H9 (cell line): ENCODE measurements around the gene ISG15. TPM values are rescaled to one million over a fixed set of nuclear protein-coding genes. Genes with fewer than 3 reads are reported as not detected.

Experiments
- DNase-seq: peaks from one replicate; pipeline ENCODE4 v3.0.0-alpha.2; 2017
- H2AFZ ChIP-seq: one replicate; pipeline ENCODE4 v1.6.1; 2013; ENCODE audit warnings: mild to moderate bottlenecking, low read length, control low read depth, moderate library complexity
- H2AK5ac ChIP-seq: 2 replicates; pipeline ENCODE4 v1.6.1; 2013; ENCODE audit warnings: low read length, control low read depth, mixed read lengths; ENCODE audit not compliant: insufficient read length
- H2BK120ac ChIP-seq: one replicate; pipeline ENCODE4 v1.6.1; 2013; ENCODE audit warnings: low read depth, mild to moderate bottlenecking, low read length, control low read depth, inconsistent platforms; ENCODE audit not compliant: poor library complexity, severe bottlenecking
- H2BK12ac ChIP-seq: 2 replicates; pipeline ENCODE4 v1.6.1; 2013; ENCODE audit warnings: low read length, control low read depth, mixed read lengths, low read depth; ENCODE audit not compliant: insufficient read length
- H2BK15ac ChIP-seq: 2 replicates; pipeline ENCODE4 v1.6.1; 2013; ENCODE audit warnings: low read depth, low read length, control low read depth
- H2BK20ac ChIP-seq: one replicate; pipeline ENCODE4 v1.6.1; 2013; ENCODE audit warnings: low read depth, mild to moderate bottlenecking, low read length, control low read depth, inconsistent platforms; ENCODE audit not compliant: poor library complexity, severe bottlenecking
- H2BK5ac ChIP-seq: 2 replicates; pipeline ENCODE4 v1.6.1; 2013; ENCODE audit warnings: low read length, control low read depth, mixed read lengths; ENCODE audit not compliant: insufficient read length
- H3K14ac ChIP-seq: 2 replicates; pipeline ENCODE4 v1.6.1; 2013; ENCODE audit warnings: low read length, control low read depth; ENCODE audit not compliant: insufficient read depth
- H3K18ac ChIP-seq: 2 replicates; pipeline ENCODE4 v1.6.1; 2013; ENCODE audit warnings: low read depth, mild to moderate bottlenecking, mixed read lengths, low read length, control low read depth; ENCODE audit not compliant: insufficient read length
- H3K23ac ChIP-seq: 2 replicates; pipeline ENCODE4 v1.6.1; 2013; ENCODE audit warnings: low read length, control low read depth, mixed read lengths, low read depth; ENCODE audit not compliant: insufficient read length
- H3K23me2 ChIP-seq: 2 replicates; pipeline ENCODE4 v1.6.1; 2013; ENCODE audit warnings: low read depth, mild to moderate bottlenecking, mixed read lengths, low read length, control low read depth; ENCODE audit not compliant: insufficient read length, poor library complexity, severe bottlenecking
- H3K27ac ChIP-seq: 2 replicates; pipeline ENCODE4 v1.5.1; 2013; ENCODE audit warnings: low read length, control low read depth, mixed read lengths, low read depth; ENCODE audit not compliant: insufficient read length
- H3K27me3 ChIP-seq: 2 replicates; pipeline ENCODE4 v1.6.1; 2013; ENCODE audit warnings: low read length, control low read depth, inconsistent platforms; ENCODE audit not compliant: insufficient read depth
- H3K4ac ChIP-seq: 2 replicates; pipeline ENCODE4 v1.6.1; 2013; ENCODE audit warnings: low read depth, mild to moderate bottlenecking, control low read depth, inconsistent platforms, low read length, moderate library complexity
- H3K4me1 ChIP-seq: 2 replicates; pipeline ENCODE4 v1.6.1; 2013; ENCODE audit warnings: low read length, control low read depth, inconsistent platforms; ENCODE audit not compliant: insufficient read depth
- H3K4me2 ChIP-seq: 2 replicates; pipeline ENCODE4 v1.6.1; 2013; ENCODE audit warnings: low read length, control low read depth, mixed read lengths; ENCODE audit not compliant: insufficient read length, insufficient read depth
- H3K56ac ChIP-seq: 2 replicates; pipeline ENCODE4 v1.6.1; 2013; ENCODE audit warnings: low read depth, mild to moderate bottlenecking, mixed read lengths, low read length, control low read depth; ENCODE audit not compliant: insufficient read length
- H3K79me1 ChIP-seq: 2 replicates; pipeline ENCODE4 v1.6.1; 2013; ENCODE audit warnings: low read depth, mild to moderate bottlenecking, moderate library complexity, low read length, control low read depth, inconsistent platforms; ENCODE audit not compliant: insufficient read depth, poor library complexity, severe bottlenecking
- H3K79me2 ChIP-seq: 2 replicates; pipeline ENCODE4 v1.6.1; 2013; ENCODE audit warnings: low read length, control low read depth, inconsistent platforms; ENCODE audit not compliant: insufficient read depth
- H3K9ac ChIP-seq: 2 replicates; pipeline ENCODE4 v1.6.1; 2013; ENCODE audit warnings: low read length, control low read depth, mixed read lengths; ENCODE audit not compliant: insufficient read length; ENCODE audit errors: extremely low read depth
- H3K9me3 ChIP-seq: one replicate; pipeline ENCODE4 v1.6.1; 2013; ENCODE audit warnings: low read depth, low read length, inconsistent platforms; ENCODE audit not compliant: control insufficient read depth
- H3T11ph ChIP-seq: one replicate; pipeline ENCODE4 v1.6.1; 2013; ENCODE audit warnings: mild to moderate bottlenecking, low read length, control low read depth, inconsistent platforms
- H4K20me1 ChIP-seq: one replicate; pipeline ENCODE4 v1.6.1; 2013; ENCODE audit not compliant: control insufficient read depth, insufficient read length, insufficient read depth
- H4K5ac ChIP-seq: 2 replicates; pipeline ENCODE4 v1.6.1; 2013; ENCODE audit warnings: low read depth, mild to moderate bottlenecking, mixed read lengths, low read length, control low read depth; ENCODE audit not compliant: insufficient read length
- H4K8ac ChIP-seq: replicated peaks from 2 replicates; pipeline ENCODE4 v1.6.1; 2013; ENCODE audit warnings: low read length, control low read depth, mixed read lengths, low read depth; ENCODE audit not compliant: insufficient read length
- H4K91ac ChIP-seq: 2 replicates; pipeline ENCODE4 v1.6.1; 2013; ENCODE audit warnings: low read depth, mild to moderate bottlenecking, moderate library complexity, mixed read lengths, low read length, control low read depth; ENCODE audit not compliant: insufficient read length
- H3K27ac Mint-ChIP-seq, 3 experiments: 2 replicates in 2 of 3; 3 replicates in 1 of 3; pipeline ENCODE4 v1.8.0; 2020 to 2021; ENCODE audit warnings: mixed read lengths in 3 of 3, mild to moderate bottlenecking in 1 of 3, moderate library complexity in 1 of 3
- H3K27me3 Mint-ChIP-seq: 2 replicates; pipeline ENCODE4 v1.8.0; 2021; ENCODE audit warnings: low read depth, mild to moderate bottlenecking, moderate library complexity, mixed read lengths
- H3K36me3 Mint-ChIP-seq, 3 experiments: 2 replicates in 2 of 3; 3 replicates in 1 of 3; pipeline ENCODE4 v1.8.0; 2020 to 2021; ENCODE audit warnings: low read depth in 3 of 3, mixed read lengths in 3 of 3; ENCODE audit not compliant: insufficient read depth in 1 of 3
- H3K4me1 Mint-ChIP-seq, 2 experiments: 2 replicates each; pipeline ENCODE4 v1.8.0; 2020; ENCODE audit warnings: mixed read lengths in 2 of 2
- H3K4me3 Mint-ChIP-seq, 2 experiments: 2 replicates in 1 of 2; 3 replicates in 1 of 2; pipeline ENCODE4 v1.8.0; 2020 to 2021; ENCODE audit warnings: mild to moderate bottlenecking in 2 of 2, mixed read lengths in 2 of 2, moderate library complexity in 1 of 2
- H3K9me3 Mint-ChIP-seq, 2 experiments: 2 replicates in 1 of 2; 3 replicates in 1 of 2; pipeline ENCODE4 v1.8.0; 2020; ENCODE audit warnings: mild to moderate bottlenecking in 2 of 2, mixed read lengths in 2 of 2, moderate library complexity in 1 of 2
- CTCF ChIP-seq: fragments of 200-600 bp; sonication (generic); conservative IDR thresholded peaks from 3 replicates; pipeline ENCODE4 v1.8.0; 2021; ENCODE audit warnings: antibody characterized with exemption, mild to moderate bottlenecking
- WGBS: extraction: QIAGEN DNeasy Blood & Tissue Kit; methylation state at CpG from one replicate; pipeline ENCODE4 v1.1.7; 2013; ENCODE audit warnings: missing lambda C conversion rate, low lambda C conversion rate, mixed read lengths; ENCODE audit not compliant: insufficient read length; ENCODE audit errors: extremely low coverage; 5-methylcytosine and 5-hydroxymethylcytosine counted together
- total RNA-seq: library from RNA; stranded (reverse); gene quantifications from 2 replicates; pipeline ENCODE4 v1.2.1, GENCODE V29; 2021

Gene ISG15
- total RNA-seq, 1 experiment from 2014 or later: 39.7 TPM

GRCh38 chr1:1041873-1042272 lies 28.6 kb downstream of the ISG15 start:
- Histone ChIP-seq H2AFZ (no peak overlapping the region), H3K9ac (no peak overlapping the region), H3K18ac (no peak overlapping the region), H2AK5ac (no peak overlapping the region), H3K56ac (no peak overlapping the region), H2BK15ac (no peak overlapping the region), H3K14ac (no peak overlapping the region), H2BK120ac (no peak overlapping the region), H4K20me1 (peaks cover 3% of the 10 kb centered on the region), H3K23ac (no peak overlapping the region), H4K8ac (no peak overlapping the region), H3K79me2 (no peaks in the 10 kb centered on the region), H3T11ph (no peak overlapping the region), H3K4me2 (no peak overlapping the region), H2BK20ac (no peak overlapping the region), H4K5ac (no peak overlapping the region), H3K23me2 (peaks cover 4% of the 10 kb centered on the region), H2BK5ac (no peak overlapping the region), H3K9me3 (no peaks in the 10 kb centered on the region), H3K27ac (no peak overlapping the region), H3K27me3 (no peaks in the 10 kb centered on the region; the same call in 1 of the 2 replicates), H3K4me1 (no peaks in the 10 kb centered on the region), H4K91ac (no peak overlapping the region), H2BK12ac (no peak overlapping the region), H3K4ac (no peak overlapping the region), H3K79me1 (no peaks in the 10 kb centered on the region)
- no CpG with 5 or more reads among the region's 25 CpGs for WGBS
- Mint-ChIP-seq H3K9me3 (no peaks in the 10 kb centered on the region; a peak in 1 of 5 replicates), H3K27ac (no peak overlapping the region), H3K27me3 (peaks cover 34% of the 10 kb centered on the region), H3K4me3 (no peak overlapping the region), H3K4me1 (peaks cover 7 to 15% of the 10 kb centered on the region in 2 experiments), H3K36me3 (peaks cover 7 to 41% (median 39%) of the 10 kb centered on the region in 3 experiments)
- DNase-seq: no peak
- TF ChIP-seq CTCF: no peak
